Measurements from ENCODE around the gene TIMM29.

DNA sequence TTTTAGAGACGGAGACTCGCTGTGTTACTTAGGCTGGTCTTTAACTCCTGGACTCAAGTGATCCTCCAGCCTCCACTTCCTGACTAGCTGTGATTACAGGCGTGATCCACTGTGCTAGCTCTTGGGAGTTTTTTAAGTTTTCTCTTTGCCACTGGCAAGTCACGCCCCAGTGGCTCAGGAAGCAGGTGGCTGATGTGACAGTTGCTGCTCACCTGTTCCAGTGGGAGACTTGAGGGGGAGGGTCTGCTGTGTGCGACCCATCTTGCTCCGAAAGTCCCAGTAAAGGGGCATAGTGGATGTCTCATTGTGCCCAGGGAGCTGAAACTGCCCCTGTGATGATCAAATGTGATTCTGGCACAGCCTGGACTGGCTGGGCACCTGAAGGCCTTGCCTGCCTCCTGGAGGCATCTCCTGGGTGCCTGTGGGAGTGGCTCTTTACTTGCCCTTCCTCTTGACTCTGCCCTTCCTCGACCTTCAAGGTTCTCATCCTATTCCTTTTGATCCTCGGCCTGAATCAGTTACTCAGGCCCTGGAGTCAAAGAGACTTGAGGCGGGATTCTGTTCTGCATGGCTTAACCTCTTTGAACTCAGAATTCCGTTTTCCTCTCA is 40.0 kb downstream of the TIMM29 start:
- TF ChIP-seq, protein P1, sequence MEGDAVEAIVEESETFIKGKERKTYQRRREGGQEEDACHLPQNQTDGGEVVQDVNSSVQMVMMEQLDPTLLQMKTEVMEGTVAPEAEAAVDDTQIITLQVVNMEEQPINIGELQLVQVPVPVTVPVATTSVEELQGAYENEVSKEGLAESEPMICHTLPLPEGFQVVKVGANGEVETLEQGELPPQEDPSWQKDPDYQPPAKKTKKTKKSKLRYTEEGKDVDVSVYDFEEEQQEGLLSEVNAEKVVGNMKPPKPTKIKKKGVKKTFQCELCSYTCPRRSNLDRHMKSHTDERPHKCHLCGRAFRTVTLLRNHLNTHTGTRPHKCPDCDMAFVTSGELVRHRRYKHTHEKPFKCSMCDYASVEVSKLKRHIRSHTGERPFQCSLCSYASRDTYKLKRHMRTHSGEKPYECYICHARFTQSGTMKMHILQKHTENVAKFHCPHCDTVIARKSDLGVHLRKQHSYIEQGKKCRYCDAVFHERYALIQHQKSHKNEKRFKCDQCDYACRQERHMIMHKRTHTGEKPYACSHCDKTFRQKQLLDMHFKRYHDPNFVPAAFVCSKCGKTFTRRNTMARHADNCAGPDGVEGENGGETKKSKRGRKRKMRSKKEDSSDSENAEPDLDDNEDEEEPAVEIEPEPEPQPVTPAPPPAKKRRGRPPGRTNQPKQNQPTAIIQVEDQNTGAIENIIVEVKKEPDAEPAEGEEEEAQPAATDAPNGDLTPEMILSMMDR (IDR thresholded peaks at IDR 0.05): no peak
- no peak for TF ChIP-seq POLR2A (IDR thresholded peaks at IDR 0.05)
- no peak for TF ChIP-seq EP300 (IDR thresholded peaks at IDR 0.05)
